ENCODE data around the gene LEFTY1. TPM values are rescaled to one million over a fixed set of nuclear protein-coding genes. Genes with fewer than 3 reads are reported as not detected.

The LEFTY1 gene
- total RNA-seq, 1 experiment from 2014 or later, result not detected

DNA sequence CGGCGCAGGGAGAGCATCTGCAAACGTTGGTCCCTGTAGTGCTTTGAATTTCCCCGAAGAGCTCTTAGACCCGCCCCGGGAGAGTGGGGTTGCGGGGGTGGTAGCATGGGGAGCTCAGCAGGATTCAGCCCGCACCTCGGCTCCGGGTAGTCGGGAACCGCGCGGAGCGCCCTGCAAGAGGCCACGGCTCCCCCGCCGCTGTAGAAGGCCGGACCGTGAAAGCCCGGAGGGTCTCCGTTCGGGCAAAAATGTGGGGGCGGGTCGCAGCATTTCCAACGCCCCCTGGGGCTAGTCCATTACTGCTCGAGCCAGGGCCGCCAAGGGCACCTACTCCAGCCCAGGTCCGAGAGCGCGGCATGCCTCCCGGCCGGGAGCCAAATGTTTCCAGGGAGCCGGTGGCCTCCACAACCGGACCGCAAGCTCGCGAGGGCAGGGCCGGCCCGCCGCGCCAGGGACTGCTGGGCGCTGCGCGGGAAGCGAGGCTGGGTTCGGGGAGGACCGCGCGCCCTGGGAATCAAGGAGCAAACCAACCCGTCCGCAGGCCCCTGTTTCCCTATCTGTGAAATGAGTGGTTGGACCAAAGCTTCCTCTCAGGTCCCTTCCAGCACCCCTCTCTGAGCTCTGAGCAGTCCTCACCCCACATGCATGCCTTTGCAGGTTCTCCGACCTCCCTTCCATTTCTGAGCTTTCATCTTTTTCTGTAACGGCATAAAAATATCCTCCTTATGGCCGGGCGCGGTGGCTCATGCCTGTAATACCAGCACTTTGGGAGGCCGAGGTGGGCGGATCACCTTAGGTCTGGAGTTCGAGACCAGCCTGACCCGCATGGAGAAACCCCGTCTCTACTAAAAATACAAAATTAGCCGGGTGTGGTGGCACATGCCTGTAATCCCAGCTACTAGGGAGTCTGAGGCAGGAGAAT lies 6.0 kb downstream of the LEFTY1 start:
- Histone ChIP-seq H3K9me3 (ENCODE audit: control insufficient read depth, insufficient read depth, low read depth, low read length) (no peaks in the 10 kb centered on the region), H3K27ac (ENCODE audit: low read length) (peak overlapping the region; percentile 91), H3K4me3 (ENCODE audit: low read depth in 2 of 2, low read length in 2 of 2) (peak overlapping the region; percentile 88 to 92), H3K36me3 (ENCODE audit: control insufficient read depth, insufficient read depth, low read length) (no peaks in the 10 kb centered on the region; the same call in 1 of the 2 replicates), H3K27me3 (ENCODE audit: control insufficient read depth, insufficient read depth, low read length) (no peaks in the 10 kb centered on the region), H3K4me1 (ENCODE audit: control insufficient read depth, insufficient read depth, low read length) (peaks cover 37% of the 10 kb centered on the region)
- TF ChIP-seq POLR2AphosphoS5 (IDR thresholded peaks at IDR 0.05; ENCODE audit: low read depth, low read length), result no peak
- TF ChIP-seq TCF7L2 (IDR thresholded peaks at IDR 0.05; ENCODE audit: low read depth, low read length), result peak; percentile 22; the same call in 1 of the 2 replicates
- intact Hi-C loops (cut with micrococcal nuclease; ENCODE audit: unreplicated experiment), result no loop called here
- DNase-seq (ENCODE audit: low read depth, low spot score) (no peak), ATAC-seq (peak; percentile 65)
- in situ Hi-C loops (cut with HindIII; ENCODE audit: low pct_unique_long_range_greater_than_20kb, low sequenced_read_pairs), result no loop called here
- CTCF ChIA-PET, result interaction anchor here (0.6 to 1.1 kb wide), 3 partner anchors 73 to 408 kb away, joined by 3 to 5 read pairs (median 3); partner anchors contain the start of gene EPHX1
- no TSS peak for BruUV-seq (replicated peaks)
- POLR2A ChIA-PET, result interaction anchor here (0.6 to 1.4 kb wide), 2 partner anchors 23 to 179 kb away, joined by 4 to 5 read pairs; partner anchors contain the start of gene H3-3A

- ATAC-seq (peak; percentile 86), DNase-seq (ENCODE audit: low read depth, low spot score) (no peak)
- TF ChIP-seq CTCF (IDR thresholded peaks at IDR 0.05) (no peak; the same call in 1 of the 2 replicates), POLR2AphosphoS5 (IDR thresholded peaks at IDR 0.05; ENCODE audit: low read depth, low read length) (peak; percentile 34; the same call in 1 of the 2 replicates), TCF7L2 (IDR thresholded peaks at IDR 0.05; ENCODE audit: low read depth, low read length) (no peak), SIN3A (IDR thresholded peaks at IDR 0.05; ENCODE audit: borderline replicate concordance, insufficient read depth, low read depth, low read length) (no peak)
- Histone ChIP-seq H3K36me3 (ENCODE audit: control insufficient read depth, insufficient read depth, low read length) (no peaks in the 10 kb centered on the region; the same call in 1 of the 2 replicates), H3K27me3 (ENCODE audit: control insufficient read depth, insufficient read depth, low read length) (no peaks in the 10 kb centered on the region), H3K4me3 (ENCODE audit: low read depth in 2 of 2, low read length in 2 of 2) (peak within 1 kb of the TSS; percentile 88 to 92), H3K4me1 (ENCODE audit: control insufficient read depth, insufficient read depth, low read length) (peaks cover 40% of the 10 kb centered on the region), H3K27ac (ENCODE audit: low read length) (peak within 1 kb of the TSS; percentile 91), H3K9me3 (ENCODE audit: control insufficient read depth, insufficient read depth, low read depth, low read length) (no peaks in the 10 kb centered on the region)
- intact Hi-C loops (cut with micrococcal nuclease; ENCODE audit: unreplicated experiment) (no loop called here), in situ Hi-C loops (cut with HindIII; ENCODE audit: low pct_unique_long_range_greater_than_20kb, low sequenced_read_pairs) (no loop called here)
- BruUV-seq (replicated peaks), result no TSS peak
- ChIA-PET CTCF (interaction anchor here (0.6 to 1.1 kb wide), 3 partner anchors 73 to 408 kb away, joined by 3 read pairs; partner anchors contain the start of gene EPHX1), POLR2A (interaction anchor here (0.6 to 1.4 kb wide), 2 partner anchors 10 to 180 kb away, joined by 4 to 5 read pairs; partner anchors contain the start of gene H3-3A)
Measured at GRCh38 chr1:225881959-225882693, 6.8 kb downstream of the LEFTY1 start, which contains the start of gene TMEM63A. Gene TMEM63A (minus strand): TSS chr1:225882380. CDS start chr1:225877580, 4,800 bp downstream.

DNA sequence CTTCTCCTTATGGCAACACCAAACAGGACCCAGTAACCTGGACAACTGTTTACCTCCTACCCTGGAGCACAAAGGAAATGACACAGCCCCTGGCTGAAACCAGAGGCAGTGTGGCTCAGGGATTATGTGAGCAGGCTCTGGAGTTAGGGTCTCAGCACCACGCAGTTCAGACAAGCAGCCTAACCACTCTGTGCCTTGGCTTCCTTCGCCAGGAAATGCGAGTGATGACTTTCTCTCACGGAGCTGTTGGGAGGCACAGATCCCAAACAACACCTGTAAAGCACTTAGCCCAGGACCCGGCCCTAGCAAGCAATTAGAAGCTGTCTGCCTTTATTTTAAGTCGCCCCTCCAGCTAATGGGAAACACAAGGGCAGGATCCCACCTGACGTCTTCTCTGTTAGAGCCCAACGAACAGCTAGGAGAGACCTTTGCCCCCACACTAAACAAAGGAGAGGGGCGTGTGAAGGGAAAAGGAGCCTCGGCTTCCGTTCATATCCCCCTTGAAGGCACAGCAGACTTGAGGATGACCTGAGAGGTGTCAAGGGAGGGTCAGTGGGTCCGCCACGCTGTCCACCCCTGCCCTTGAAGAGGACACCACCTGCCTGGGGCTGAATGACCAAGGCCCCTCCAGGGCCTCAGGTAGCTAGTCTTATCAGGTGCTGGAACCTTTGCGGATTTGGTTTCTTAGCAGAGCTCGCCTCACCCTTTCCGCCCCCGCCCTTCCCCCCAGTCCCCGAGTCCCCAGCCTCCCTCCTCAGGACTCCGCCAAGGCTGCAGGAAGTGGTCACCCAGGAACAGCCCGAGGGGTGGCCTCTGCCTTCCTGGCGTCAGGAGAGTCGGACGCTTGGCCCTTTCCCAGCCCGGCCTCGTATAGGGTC lies 7.6 kb downstream of the LEFTY1 start:
- ChIA-PET CTCF (interaction anchor here (0.6 kb wide), 1 partner anchor 371 kb away, joined by 3 read pairs; no protein-coding TSS in a partner anchor), POLR2A (no interaction called here)
- no peak for DNase-seq (ENCODE audit: low read depth, low spot score)
- in situ Hi-C loops (cut with HindIII; ENCODE audit: low pct_unique_long_range_greater_than_20kb, low sequenced_read_pairs), result no loop called here
- ATAC-seq, result peak; percentile 47
- Histone ChIP-seq H3K9me3 (ENCODE audit: control insufficient read depth, insufficient read depth, low read depth, low read length) (no peaks in the 10 kb centered on the region), H3K27ac (ENCODE audit: low read length) (peak overlapping the region; percentile 91), H3K4me3 (ENCODE audit: low read depth in 2 of 2, low read length in 2 of 2) (peak overlapping the region; percentile 88 to 92), H3K27me3 (ENCODE audit: control insufficient read depth, insufficient read depth, low read length) (no peaks in the 10 kb centered on the region), H3K36me3 (ENCODE audit: control insufficient read depth, insufficient read depth, low read length) (no peaks in the 10 kb centered on the region; the same call in 1 of the 2 replicates), H3K4me1 (ENCODE audit: control insufficient read depth, insufficient read depth, low read length) (peaks cover 40% of the 10 kb centered on the region)
- TF ChIP-seq, protein P1, sequence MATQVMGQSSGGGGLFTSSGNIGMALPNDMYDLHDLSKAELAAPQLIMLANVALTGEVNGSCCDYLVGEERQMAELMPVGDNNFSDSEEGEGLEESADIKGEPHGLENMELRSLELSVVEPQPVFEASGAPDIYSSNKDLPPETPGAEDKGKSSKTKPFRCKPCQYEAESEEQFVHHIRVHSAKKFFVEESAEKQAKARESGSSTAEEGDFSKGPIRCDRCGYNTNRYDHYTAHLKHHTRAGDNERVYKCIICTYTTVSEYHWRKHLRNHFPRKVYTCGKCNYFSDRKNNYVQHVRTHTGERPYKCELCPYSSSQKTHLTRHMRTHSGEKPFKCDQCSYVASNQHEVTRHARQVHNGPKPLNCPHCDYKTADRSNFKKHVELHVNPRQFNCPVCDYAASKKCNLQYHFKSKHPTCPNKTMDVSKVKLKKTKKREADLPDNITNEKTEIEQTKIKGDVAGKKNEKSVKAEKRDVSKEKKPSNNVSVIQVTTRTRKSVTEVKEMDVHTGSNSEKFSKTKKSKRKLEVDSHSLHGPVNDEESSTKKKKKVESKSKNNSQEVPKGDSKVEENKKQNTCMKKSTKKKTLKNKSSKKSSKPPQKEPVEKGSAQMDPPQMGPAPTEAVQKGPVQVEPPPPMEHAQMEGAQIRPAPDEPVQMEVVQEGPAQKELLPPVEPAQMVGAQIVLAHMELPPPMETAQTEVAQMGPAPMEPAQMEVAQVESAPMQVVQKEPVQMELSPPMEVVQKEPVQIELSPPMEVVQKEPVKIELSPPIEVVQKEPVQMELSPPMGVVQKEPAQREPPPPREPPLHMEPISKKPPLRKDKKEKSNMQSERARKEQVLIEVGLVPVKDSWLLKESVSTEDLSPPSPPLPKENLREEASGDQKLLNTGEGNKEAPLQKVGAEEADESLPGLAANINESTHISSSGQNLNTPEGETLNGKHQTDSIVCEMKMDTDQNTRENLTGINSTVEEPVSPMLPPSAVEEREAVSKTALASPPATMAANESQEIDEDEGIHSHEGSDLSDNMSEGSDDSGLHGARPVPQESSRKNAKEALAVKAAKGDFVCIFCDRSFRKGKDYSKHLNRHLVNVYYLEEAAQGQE (IDR thresholded peaks at IDR 0.05; ENCODE audit: insufficient read depth in 1 of 2, low read depth in 2 of 2, low read length in 1 of 2), result no peak
- no peak for TF ChIP-seq POLR2AphosphoS5 (IDR thresholded peaks at IDR 0.05; ENCODE audit: low read depth, low read length)
- no peak for TF ChIP-seq TCF7L2 (IDR thresholded peaks at IDR 0.05; ENCODE audit: low read depth, low read length)
- TF ChIP-seq CTCF (IDR thresholded peaks at IDR 0.05), result no peak
- TF ChIP-seq SIN3A (IDR thresholded peaks at IDR 0.05; ENCODE audit: borderline replicate concordance, insufficient read depth, low read depth, low read length), result no peak
- BruUV-seq (replicated peaks), result no TSS peak
- intact Hi-C loops (cut with micrococcal nuclease; ENCODE audit: unreplicated experiment), result no loop called here

Measured in Panc1 (cell line).